GM12878 (cell line): ENCODE results near the gene ESPL1.

ENCODE experiments used
- JUNB ChIP-seq: IDR thresholded peaks from 2 replicates; pipeline ENCODE4 v1.6.1; 2016; ENCODE audit warnings: antibody characterized with exemption, mild to moderate bottlenecking
- SIN3A ChIP-seq: IDR thresholded peaks from 2 replicates; pipeline ENCODE4 v1.6.1; 2012; ENCODE audit warnings: low read depth, low read length, improper control_type of control experiment
- SRF ChIP-seq, 2 experiments: IDR thresholded peaks; 2 replicates each; pipeline ENCODE4 v1.6.1; 2011; ENCODE audit warnings: low read depth in 2 of 2, low read length in 2 of 2, mild to moderate bottlenecking in 1 of 2, moderate library complexity in 1 of 2
- SUZ12 ChIP-seq: fragments of 200-600 bp; sonication (generic); IDR thresholded peaks from one replicate; pipeline ENCODE4 v1.6.1; 2018; ENCODE audit warnings: antibody characterized with exemption, mild to moderate bottlenecking; ENCODE audit not compliant: unreplicated experiment

DNA sequence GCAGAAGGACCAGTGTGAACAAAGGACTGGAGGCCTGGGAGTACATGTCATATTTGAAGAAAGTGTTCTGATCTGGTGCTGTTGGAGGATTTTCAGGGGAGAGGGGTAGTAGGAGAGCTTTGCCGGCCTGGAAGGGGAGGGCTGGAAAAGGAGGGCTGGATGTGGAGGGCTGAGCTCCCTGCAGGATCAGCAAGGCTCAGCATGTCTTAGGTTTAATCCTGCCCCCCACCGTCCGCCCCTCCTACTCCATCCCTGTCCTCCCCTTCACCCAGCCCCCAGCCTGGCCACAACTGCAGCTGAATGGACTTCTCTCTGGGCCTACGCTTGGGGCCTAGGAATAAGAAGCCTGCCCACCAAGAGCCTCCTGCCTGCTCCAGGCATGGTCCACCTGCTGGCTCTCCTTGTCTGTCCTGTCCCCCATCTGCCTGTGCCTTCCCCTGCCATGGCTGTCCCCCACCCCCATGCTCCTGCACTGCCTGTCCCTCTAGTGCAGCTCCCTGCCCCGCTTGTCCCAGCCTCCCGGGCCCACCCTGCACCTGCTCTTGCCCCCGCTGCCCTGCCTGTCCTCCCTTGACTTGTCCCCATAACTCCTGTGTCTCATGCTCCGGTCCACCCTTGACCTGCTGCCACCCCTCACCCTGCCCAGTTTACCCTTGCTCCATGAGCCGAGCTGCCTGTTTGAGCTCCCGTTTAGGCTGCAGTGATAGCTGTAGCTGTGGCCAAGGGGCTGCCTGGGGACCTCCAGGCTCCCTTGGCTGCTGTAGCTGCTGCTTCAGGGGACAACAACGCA is 26.3 kb upstream of the ESPL1 start:
- TF ChIP-seq SRF (IDR thresholded peaks at IDR 0.05; ENCODE audit: low read depth in 2 of 2, low read length in 2 of 2) (no peak), JUNB (no peak), SUZ12 (no peak), SIN3A (no peak)
